ENCODE results near the gene MUC22. TPM values are rescaled to one million over a fixed set of nuclear protein-coding genes. Genes with fewer than 3 reads are reported as not detected.

MUC22 gene
- total and polyA plus RNA-seq, 7 experiments from 2014 or later, result not detected

DNA sequence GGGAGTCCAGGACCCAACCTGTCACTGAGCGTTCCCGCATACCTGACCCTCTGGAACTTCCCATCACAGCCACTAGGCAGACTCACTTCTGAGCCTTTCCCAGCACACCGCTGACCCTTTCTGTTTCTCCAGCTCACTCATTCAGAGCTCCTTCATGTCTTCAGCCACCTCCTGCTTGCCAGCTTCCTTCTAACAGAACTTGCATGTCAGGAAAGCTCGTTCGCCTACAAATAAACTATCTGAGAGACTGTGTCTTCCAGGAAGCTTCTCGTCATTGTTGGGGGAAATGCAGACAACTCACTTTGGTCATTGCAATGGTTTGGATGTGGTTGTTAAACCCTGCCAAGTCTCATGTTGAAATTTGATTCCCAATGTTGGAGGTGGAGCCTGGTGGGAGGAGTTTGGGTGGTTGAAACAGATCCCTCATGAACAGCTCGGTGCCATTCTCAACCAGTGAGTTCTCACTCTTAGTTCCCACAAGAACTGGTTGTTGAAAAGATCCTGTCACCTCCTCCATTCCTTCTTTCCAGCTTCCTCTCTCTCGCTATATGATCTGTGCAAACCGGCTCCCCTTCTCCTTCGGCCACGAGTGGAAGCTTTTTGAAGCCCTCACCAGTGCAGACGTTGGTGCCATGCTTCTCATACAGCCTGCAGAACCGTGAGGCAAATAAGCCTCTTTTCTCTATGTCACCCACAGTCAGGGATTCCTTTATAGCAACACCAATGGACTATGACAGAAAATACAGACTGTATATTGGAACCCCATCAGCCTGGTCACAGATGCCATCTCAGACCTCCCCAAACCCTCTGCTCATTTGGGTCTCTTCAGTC is 28.1 kb upstream of the MUC22 start:
- no peaks in the 10 kb centered on the region for H3K27me3 ChIP-seq (ENCODE audit: control insufficient read depth in 2 of 2, insufficient read depth in 2 of 2, low read length in 2 of 2)
- peaks cover 0 to 4% (median 0%) of the 10 kb centered on the region in 11 donors for H3K9me3 Mint-ChIP-seq
- no peaks in the 10 kb centered on the region for H3K36me3 Mint-ChIP-seq
- no peak overlapping the region for H3K27ac ChIP-seq (ENCODE audit: low read depth, low read length)
- H3K4me1 Mint-ChIP-seq, result peaks cover 0 to 6% (median 0%) of the 10 kb centered on the region in 7 donors
- ChIA-PET POLR2A (no interaction called here), CTCF (interaction anchor here (1.1 kb wide), 1 partner anchor 8 kb away, joined by 3 read pairs; no protein-coding TSS in a partner anchor)
- H3K4me3 Mint-ChIP-seq, result no peak overlapping the region
- H3K36me3 ChIP-seq (ENCODE audit: control insufficient read depth in 2 of 3, insufficient read depth in 3 of 3, low read length in 3 of 3), result no peaks in the 10 kb centered on the region
- ATAC-seq, result no peak
- no peaks in the 10 kb centered on the region for H3K4me1 ChIP-seq (ENCODE audit: control insufficient read depth in 2 of 2, insufficient read depth in 2 of 2, low read length in 2 of 2)
- H3K4me3 ChIP-seq (ENCODE audit: low read length), result no peak overlapping the region
- intact Hi-C loops (cut with micrococcal nuclease), result no loop called here
- no peak overlapping the region for H3K27ac Mint-ChIP-seq
- DNase-seq, result no peak
- no peaks in the 10 kb centered on the region for H3K9me3 ChIP-seq (ENCODE audit: control insufficient read depth in 2 of 3, low read length in 3 of 3)
- H3K27me3 Mint-ChIP-seq, result peaks cover 20 to 46% (median 28%) of the 10 kb centered on the region in 5 donors

- Mint-ChIP-seq H3K9me3 (peaks cover 0 to 2% (median 0%) of the 10 kb centered on the region in 11 donors), H3K27ac (no peak within 1 kb of the TSS), H3K36me3 (no peaks in the 10 kb centered on the region), H3K4me1 (peaks cover 0 to 6% (median 0%) of the 10 kb centered on the region in 7 donors), H3K27me3 (peaks cover 20 to 34% (median 28%) of the 10 kb centered on the region in 5 donors), H3K4me3 (no peak within 1 kb of the TSS)
- no peak for DNase-seq
- Histone ChIP-seq H3K36me3 (ENCODE audit: control insufficient read depth in 2 of 3, insufficient read depth in 3 of 3, low read length in 3 of 3) (no peaks in the 10 kb centered on the region), H3K27me3 (ENCODE audit: control insufficient read depth in 2 of 2, insufficient read depth in 2 of 2, low read length in 2 of 2) (no peaks in the 10 kb centered on the region), H3K4me1 (ENCODE audit: control insufficient read depth in 2 of 2, insufficient read depth in 2 of 2, low read length in 2 of 2) (no peaks in the 10 kb centered on the region), H3K4me3 (ENCODE audit: low read length) (no peak within 1 kb of the TSS), H3K27ac (ENCODE audit: low read depth, low read length) (no peak within 1 kb of the TSS), H3K9me3 (ENCODE audit: control insufficient read depth in 2 of 3, low read length in 3 of 3) (no peaks in the 10 kb centered on the region)
- POLR2A ChIA-PET, result interaction anchor here (0.7 kb wide), 1 partner anchor 407 kb away, joined by 3 read pairs; no protein-coding TSS in a partner anchor
- intact Hi-C loops (cut with micrococcal nuclease), result no loop called here
- CTCF ChIA-PET, result no interaction called here
- no peak for ATAC-seq
These were observed 26.8 kb upstream of the MUC22 start, which contains the start of gene MUC21 for GRCh38 chr6:30983439-30983838. Gene MUC21, plus strand, starts transcription at chr6:30983718. Its CDS starts 241 bp downstream, at chr6:30983959.

- POLR2A ChIA-PET, result no interaction called here
- no peaks in the 10 kb centered on the region for H3K9me3 ChIP-seq (ENCODE audit: control insufficient read depth in 2 of 3, low read length in 3 of 3)
- peaks cover 0 to 5% of the 10 kb centered on the region in 2 donors for H3K4me1 ChIP-seq (ENCODE audit: control insufficient read depth in 2 of 2, insufficient read depth in 2 of 2, low read length in 2 of 2)
- ATAC-seq, result no peak
- intact Hi-C loops (cut with micrococcal nuclease), result no loop called here
- no peaks in the 10 kb centered on the region for H3K27me3 ChIP-seq (ENCODE audit: control insufficient read depth in 2 of 2, insufficient read depth in 2 of 2, low read length in 2 of 2)
- Mint-ChIP-seq H3K4me1 (peaks cover 5 to 14% (median 8%) of the 10 kb centered on the region in 7 donors), H3K4me3 (no peak overlapping the region), H3K9me3 (peaks cover 0 to 2% (median 0%) of the 10 kb centered on the region in 11 donors), H3K27me3 (peaks cover 17 to 28% (median 24%) of the 10 kb centered on the region in 5 donors), H3K27ac (no peak overlapping the region), H3K36me3 (no peaks in the 10 kb centered on the region)
- H3K36me3 ChIP-seq (ENCODE audit: control insufficient read depth in 2 of 3, insufficient read depth in 3 of 3, low read length in 3 of 3), result no peaks in the 10 kb centered on the region
- CTCF ChIA-PET, result interaction anchor here (0.5 to 1.0 kb wide), 2 partner anchors 70 to 387 kb away, joined by 3 to 4 read pairs; no protein-coding TSS in a partner anchor
- H3K4me3 ChIP-seq (ENCODE audit: low read length), result no peak overlapping the region
- no peak overlapping the region for H3K27ac ChIP-seq (ENCODE audit: low read depth, low read length)
- no peak for DNase-seq
These were observed 24.8 kb upstream of the MUC22 start for GRCh38 chr6:30985490-30985889.

- ChIA-PET POLR2A (interaction anchor here (1.2 kb wide), 1 partner anchor 21 kb away, joined by 3 read pairs; no protein-coding TSS in a partner anchor), CTCF (no interaction called here)
- intact Hi-C loops (cut with micrococcal nuclease), result no loop called here
- Mint-ChIP-seq H3K36me3 (no peaks in the 10 kb centered on the region), H3K4me1 (peaks cover 11 to 20% (median 14%) of the 10 kb centered on the region in 7 donors), H3K9me3 (no peaks in the 10 kb centered on the region), H3K27me3 (peaks cover 13 to 19% (median 15%) of the 10 kb centered on the region in 5 donors), H3K27ac (peak overlapping the region in 2 of 9 donors; percentile 7 to 33), H3K4me3 (no peak overlapping the region)
- ATAC-seq (no peak), DNase-seq (no peak)
- H3K4me1 ChIP-seq (ENCODE audit: control insufficient read depth in 2 of 2, insufficient read depth in 2 of 2, low read length in 2 of 2), result peaks cover 0 to 12% of the 10 kb centered on the region in 2 donors
- H3K36me3 ChIP-seq (ENCODE audit: control insufficient read depth in 2 of 3, insufficient read depth in 3 of 3, low read length in 3 of 3), result no peaks in the 10 kb centered on the region
- no peak overlapping the region for H3K27ac ChIP-seq (ENCODE audit: low read depth, low read length)
- H3K9me3 ChIP-seq (ENCODE audit: control insufficient read depth in 2 of 3, low read length in 3 of 3), result no peaks in the 10 kb centered on the region
- H3K4me3 ChIP-seq (ENCODE audit: low read length), result no peak overlapping the region
- H3K27me3 ChIP-seq (ENCODE audit: control insufficient read depth in 2 of 2, insufficient read depth in 2 of 2, low read length in 2 of 2), result no peaks in the 10 kb centered on the region
These were observed 23.0 kb upstream of the MUC22 start for GRCh38 chr6:30987304-30987703.

DNA sequence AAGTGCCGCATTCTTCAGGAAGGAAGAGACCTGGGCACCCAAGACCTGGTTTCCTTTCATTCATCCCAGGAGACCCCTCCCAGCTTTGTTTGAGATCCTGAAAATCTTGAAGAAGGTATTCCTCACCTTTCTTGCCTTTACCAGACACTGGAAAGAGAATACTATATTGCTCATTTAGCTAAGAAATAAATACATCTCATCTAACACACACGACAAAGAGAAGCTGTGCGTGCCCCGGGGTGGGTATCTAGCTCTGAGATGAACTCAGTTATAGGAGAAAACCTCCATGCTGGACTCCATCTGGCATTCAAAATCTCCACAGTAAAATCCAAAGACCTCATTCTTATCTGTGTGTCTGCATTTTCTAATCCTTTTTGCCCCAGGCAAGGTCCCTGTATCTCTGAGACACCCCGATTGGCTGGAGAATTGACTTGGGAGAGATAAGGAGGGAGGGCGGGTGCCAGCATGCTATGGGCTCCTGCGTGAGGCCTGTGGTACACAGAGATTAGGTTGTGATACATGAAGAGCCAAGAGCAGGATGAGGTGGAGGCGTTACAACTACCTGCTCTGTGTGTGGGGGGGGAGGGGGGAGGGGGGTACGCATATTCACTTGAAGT is 22.0 kb upstream of the MUC22 start:
- Histone ChIP-seq H3K4me3 (ENCODE audit: low read length) (no peak overlapping the region), H3K27ac (ENCODE audit: low read depth, low read length) (no peak overlapping the region), H3K4me1 (ENCODE audit: control insufficient read depth in 2 of 2, insufficient read depth in 2 of 2, low read length in 2 of 2) (peaks cover 0 to 12% of the 10 kb centered on the region in 2 donors), H3K9me3 (ENCODE audit: control insufficient read depth in 2 of 3, low read length in 3 of 3) (no peaks in the 10 kb centered on the region), H3K36me3 (ENCODE audit: control insufficient read depth in 2 of 3, insufficient read depth in 3 of 3, low read length in 3 of 3) (no peaks in the 10 kb centered on the region), H3K27me3 (ENCODE audit: control insufficient read depth in 2 of 2, insufficient read depth in 2 of 2, low read length in 2 of 2) (no peaks in the 10 kb centered on the region)
- DNase-seq, result no peak
- ATAC-seq, result no peak
- intact Hi-C loops (cut with micrococcal nuclease), result no loop called here
- ChIA-PET POLR2A (interaction anchor here (1.2 kb wide), 1 partner anchor 20 kb away, joined by 3 read pairs; no protein-coding TSS in a partner anchor), CTCF (no interaction called here)
- H3K4me1 Mint-ChIP-seq, result peaks cover 11 to 18% (median 14%) of the 10 kb centered on the region in 7 donors
- H3K9me3 Mint-ChIP-seq, result no peaks in the 10 kb centered on the region
- H3K27ac Mint-ChIP-seq, result no peak overlapping the region
- peaks cover 4 to 9% (median 6%) of the 10 kb centered on the region in 5 donors for H3K27me3 Mint-ChIP-seq
- no peak overlapping the region for H3K4me3 Mint-ChIP-seq
- H3K36me3 Mint-ChIP-seq, result no peaks in the 10 kb centered on the region

- ChIA-PET CTCF (interaction anchor here (0.7 to 1.2 kb wide), 3 partner anchors 9 to 60 kb away, joined by 3 to 4 read pairs (median 3); no protein-coding TSS in a partner anchor), POLR2A (interaction anchor here (1.0 to 1.4 kb wide), 4 partner anchors 9 to 35 kb away, joined by 4 to 5 read pairs (median 4); no protein-coding TSS in a partner anchor)
- Histone ChIP-seq H3K27me3 (ENCODE audit: control insufficient read depth in 2 of 2, insufficient read depth in 2 of 2, low read length in 2 of 2) (no peaks in the 10 kb centered on the region), H3K4me3 (ENCODE audit: low read length) (peak overlapping the region; percentile 26), H3K36me3 (ENCODE audit: control insufficient read depth in 2 of 3, insufficient read depth in 3 of 3, low read length in 3 of 3) (no peaks in the 10 kb centered on the region), H3K4me1 (ENCODE audit: control insufficient read depth in 2 of 2, insufficient read depth in 2 of 2, low read length in 2 of 2) (peaks cover 0 to 12% of the 10 kb centered on the region in 2 donors), H3K27ac (ENCODE audit: low read depth, low read length) (no peak overlapping the region), H3K9me3 (ENCODE audit: control insufficient read depth in 2 of 3, low read length in 3 of 3) (no peaks in the 10 kb centered on the region)
- H3K27me3 Mint-ChIP-seq, result peaks cover 0 to 3% (median 0%) of the 10 kb centered on the region in 5 donors
- peaks cover 0 to 11% (median 0%) of the 10 kb centered on the region in 11 donors for H3K9me3 Mint-ChIP-seq
- peak overlapping the region; percentile 62 to 90 (median 80) for H3K4me3 Mint-ChIP-seq
- H3K36me3 Mint-ChIP-seq, result no peaks in the 10 kb centered on the region
- ATAC-seq (peak; percentile 67), DNase-seq (peak in 8 of 9 donors; percentile 4 to 51 (median 25))
- intact Hi-C loops (cut with micrococcal nuclease), result no loop called here
- peaks cover 10 to 15% (median 14%) of the 10 kb centered on the region in 7 donors for H3K4me1 Mint-ChIP-seq
- peak overlapping the region; percentile 33 to 90 (median 75) for H3K27ac Mint-ChIP-seq
These were observed 19.7 kb upstream of the MUC22 start for GRCh38 chr6:30990422-30991086.

All from naive thymus-derived CD4-positive, alpha-beta T cell (primary cell).